HG03103 (cell line): Measurements from ENCODE around the gene TMEM179B.
"Not testable (repeated sequence)": the region's sequence is repeated elsewhere in the genome, so short reads cannot be mapped to it uniquely, and the experiment has no call there.

ENCODE experiments used
- ATAC-seq: cut with Tn5 transposase; IDR thresholded peaks from one replicate; pipeline ENCODE4 v1.9.1; 2021; ENCODE audit warnings: low read depth; ENCODE audit not compliant: unreplicated experiment

TMEM179B gene

GRCh38 chr11:62787005-62787759 lies at the start of gene TMEM179B:
TMEM179B (plus strand) TSS chr11:62787402; CDS start chr11:62787432, 30 bp downstream.
- peak; percentile 56 for ATAC-seq

DNA sequence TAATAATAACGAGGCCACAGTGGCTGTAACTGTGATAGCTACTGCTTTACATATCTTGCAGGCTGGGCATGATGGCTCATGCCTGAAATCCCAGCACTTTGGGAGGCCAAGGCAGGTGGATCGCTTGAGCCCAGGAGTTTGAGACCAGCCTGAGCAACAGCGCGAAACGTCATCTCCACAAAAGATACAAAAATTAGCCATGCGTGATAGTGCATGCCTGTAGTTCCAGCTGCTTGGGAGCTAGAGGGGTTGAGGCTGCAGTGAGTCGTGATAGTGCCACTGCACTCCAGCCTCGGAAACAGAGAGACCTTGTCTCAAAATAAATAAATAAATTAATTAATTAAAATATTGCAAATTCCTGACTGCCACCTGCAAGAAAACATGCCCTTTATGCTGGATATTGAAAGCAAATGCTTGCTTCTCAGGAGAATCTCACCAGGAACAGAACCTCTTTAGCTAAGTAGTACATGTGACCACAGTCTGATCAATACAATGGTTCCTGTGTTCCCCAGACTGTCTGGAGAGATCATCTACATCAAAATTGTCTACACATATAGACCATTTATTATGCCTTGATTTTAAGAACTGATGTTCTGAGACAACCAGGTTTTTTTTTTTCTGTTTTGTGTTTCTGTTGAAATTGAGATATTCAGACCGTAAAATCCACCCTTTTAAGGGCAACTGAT lies 39.6 kb upstream of the TMEM179B start:
- ATAC-seq, result no peak

GRCh38 chr11:62749931-62750330 lies 37.3 kb upstream of the TMEM179B start:
- not testable (repeated sequence) for ATAC-seq

GRCh38 chr11:62752177-62752785 lies 34.9 kb upstream of the TMEM179B start:
- no peak for ATAC-seq

DNA sequence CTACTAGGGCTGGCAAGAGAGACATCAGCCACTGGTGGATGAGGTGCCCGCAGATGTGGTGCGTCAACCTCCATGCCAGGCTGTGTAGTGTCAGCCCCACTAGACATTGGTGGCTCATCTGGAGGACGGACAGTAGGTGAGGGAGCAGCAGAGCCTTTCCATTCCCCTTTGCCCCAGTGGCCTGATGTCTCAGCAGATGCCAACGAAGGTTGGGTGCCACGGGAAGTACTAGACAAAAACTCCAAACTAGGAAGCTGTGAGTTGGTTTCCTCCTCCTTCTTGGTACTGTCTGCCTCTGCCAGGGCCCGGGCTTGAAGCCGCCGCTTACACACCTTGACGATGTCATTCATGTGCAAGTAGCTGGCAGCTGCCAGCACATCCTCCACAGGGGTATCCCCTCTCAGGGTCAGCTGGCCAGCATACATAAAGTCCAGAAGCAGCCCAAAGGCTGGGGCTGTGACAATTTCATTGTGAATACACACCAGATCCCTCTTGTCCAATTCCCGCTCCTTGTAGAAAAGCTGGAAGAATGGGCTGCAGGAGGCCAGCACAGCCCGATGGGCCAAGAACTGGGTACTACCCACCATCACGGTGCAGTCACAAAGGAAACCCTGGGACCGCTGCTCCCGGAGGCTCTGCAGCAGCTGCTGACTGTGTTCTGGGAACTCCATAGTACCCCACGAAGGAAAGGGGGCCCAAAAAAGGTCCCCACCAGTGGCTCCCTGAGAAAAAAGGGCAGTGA lies 34.0 kb upstream of the TMEM179B start:
- ATAC-seq, result no peak

GRCh38 chr11:62753736-62754603 lies 33.2 kb upstream of the TMEM179B start, which contains the start of gene ZBTB3:
ZBTB3 (minus strand) TSS chr11:62754160; CDS start chr11:62753664, 496 bp downstream.
- peak; percentile 91 for ATAC-seq

- no peak for ATAC-seq
Observed at GRCh38 chr11:62755086-62755615, 32.1 kb upstream of the TMEM179B start.

- no peak for ATAC-seq
Observed at GRCh38 chr11:62757846-62758788, 29.1 kb upstream of the TMEM179B start.

DNA sequence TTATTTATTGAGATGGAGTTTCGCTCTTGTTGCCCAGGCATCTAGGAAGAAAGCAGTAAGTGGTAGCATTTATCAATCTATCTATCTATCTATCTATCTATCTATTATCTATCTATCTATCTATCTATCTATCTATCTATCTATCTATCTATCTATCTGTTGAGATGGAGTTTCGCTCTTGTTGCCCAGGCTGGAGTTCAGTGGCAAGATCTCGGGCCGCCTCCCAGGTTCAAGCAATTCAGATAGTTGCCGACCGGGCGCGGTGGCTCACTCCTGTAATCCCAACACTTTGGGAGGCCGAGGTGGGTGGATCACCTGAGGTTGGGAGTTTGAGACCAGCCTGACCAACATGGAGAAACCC lies 26.4 kb upstream of the TMEM179B start:
- ATAC-seq, result not testable (repeated sequence)

DNA sequence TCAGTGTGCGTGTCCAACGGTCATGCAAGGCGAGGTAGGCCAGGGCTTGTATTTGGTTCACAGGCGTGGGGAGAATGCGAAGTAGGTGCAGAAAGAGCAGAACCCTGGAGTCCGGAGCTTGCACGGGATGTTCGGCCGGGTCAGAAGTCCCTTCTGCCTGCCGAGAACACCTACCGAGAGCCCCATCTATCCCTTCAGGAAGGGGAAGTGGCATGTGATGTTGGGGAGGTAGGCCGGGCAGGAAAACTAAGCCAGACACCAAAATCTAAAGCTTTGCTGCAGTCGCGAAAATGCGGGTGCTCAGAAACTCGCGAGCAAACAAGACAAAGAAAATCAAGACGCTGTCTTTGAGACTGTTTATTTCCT lies 16.4 kb upstream of the TMEM179B start:
- ATAC-seq, result peak; percentile 7

DNA sequence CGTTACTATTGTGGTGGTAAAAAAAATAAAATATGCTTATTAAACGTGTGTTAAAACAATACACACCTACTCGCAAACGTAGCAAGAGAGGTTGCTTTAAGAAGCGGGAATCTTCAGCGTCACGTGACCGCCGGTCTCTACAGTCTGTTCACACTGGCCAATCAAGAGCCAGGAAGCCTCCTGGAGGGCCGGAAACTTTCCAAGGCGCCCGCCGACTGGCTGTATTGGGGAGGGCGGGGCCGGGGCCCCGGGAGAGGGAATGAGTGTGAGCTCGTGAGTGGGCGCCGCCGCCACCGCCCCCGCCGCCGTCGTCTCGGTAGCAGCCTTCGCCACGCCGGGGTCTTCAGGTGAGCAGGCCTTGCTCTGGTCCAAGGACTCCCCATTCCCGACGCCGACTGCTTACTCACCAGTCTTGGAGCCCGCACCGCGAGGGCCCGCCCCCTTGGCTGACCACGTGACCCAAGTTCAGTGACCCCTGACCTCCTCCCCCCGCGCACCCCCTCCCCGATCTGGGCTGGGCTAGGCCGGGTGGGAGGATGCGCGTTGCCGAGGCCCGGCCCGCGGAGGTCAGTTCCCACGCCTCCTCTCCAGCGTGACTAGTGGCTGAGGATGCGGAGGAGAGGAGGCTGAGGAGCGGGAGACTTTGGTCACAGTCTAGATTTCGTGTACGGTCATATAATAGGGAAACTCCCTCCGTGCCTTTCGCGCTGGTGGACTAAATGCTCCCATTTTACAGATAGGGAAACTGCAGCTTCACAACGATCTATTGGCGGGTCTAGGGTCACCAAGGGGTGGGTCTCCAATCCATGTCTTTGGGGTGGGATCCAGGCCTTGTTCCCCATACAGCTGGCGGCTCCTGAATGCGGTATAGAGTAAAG lies 15.8 kb upstream of the TMEM179B start, which contains the start of gene TAF6L:
TSS of gene TAF6L (plus strand) at position 253 of the 878 bp plus-strand sequence. CDS start 4,388 bp downstream, outside the sequence.
- ATAC-seq, result peak; percentile 58

DNA sequence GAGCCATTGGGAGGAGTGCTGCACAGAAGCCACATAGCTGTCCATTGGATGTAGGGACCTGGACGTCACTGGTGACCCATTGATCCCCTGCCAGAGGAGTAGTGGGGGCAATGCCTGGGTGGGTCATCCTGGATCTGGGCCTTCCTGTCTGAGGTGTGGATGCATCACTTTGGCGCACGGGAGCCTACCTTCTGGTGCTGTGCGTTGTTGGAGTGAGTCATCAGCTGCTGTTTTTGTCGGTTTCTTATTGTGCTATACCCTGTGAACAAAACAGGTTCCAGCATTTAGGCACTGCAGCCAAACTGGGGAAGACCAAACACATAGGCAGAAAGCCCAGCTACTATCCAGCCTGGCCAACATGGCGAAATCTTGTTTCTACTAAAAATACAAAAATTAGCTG lies 12.8 kb upstream of the TMEM179B start:
- no peak for ATAC-seq

DNA sequence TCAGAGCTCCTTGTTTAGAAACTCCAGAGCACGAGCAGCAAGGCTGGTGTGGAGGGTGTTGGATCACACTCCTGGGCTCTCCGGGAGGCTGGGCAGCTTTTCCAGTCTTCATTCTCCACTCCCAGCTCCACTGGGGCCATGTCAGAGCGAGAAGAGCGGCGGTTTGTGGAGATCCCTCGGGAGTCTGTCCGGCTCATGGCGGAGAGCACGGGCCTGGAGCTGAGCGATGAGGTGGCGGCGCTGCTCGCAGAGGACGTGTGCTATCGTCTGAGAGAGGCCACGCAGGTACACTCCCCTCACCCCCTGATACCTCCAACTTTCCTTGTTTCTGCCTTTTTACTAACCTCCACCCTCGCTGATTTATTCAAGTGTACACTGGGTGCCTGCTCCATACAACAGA lies 11.6 kb upstream of the TMEM179B start:
- no peak for ATAC-seq

- ATAC-seq, result no peak
Observed at GRCh38 chr11:62777389-62777788, 9.8 kb upstream of the TMEM179B start.

- ATAC-seq, result no peak
Observed at GRCh38 chr11:62778441-62778840, 8.8 kb upstream of the TMEM179B start.

DNA sequence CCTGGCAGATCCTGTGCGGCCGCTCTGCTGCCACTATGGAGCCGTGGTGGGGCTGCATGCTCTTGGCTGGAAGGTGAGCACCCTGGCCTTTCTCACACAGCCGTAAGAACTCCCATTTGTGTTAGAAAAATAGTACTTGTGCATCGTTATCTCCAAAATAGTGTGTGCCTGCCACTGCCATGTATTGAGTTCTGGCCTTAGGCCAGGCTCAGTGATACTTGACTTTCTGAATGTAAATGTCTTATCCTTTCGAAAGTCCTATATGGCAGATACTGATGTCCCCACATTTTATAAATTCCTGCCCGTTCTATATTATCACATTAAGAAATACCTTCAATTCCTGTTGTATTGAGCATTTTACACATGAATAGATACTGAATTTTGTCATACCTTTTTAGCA lies 4.4 kb upstream of the TMEM179B start:
- no peak for ATAC-seq

DNA sequence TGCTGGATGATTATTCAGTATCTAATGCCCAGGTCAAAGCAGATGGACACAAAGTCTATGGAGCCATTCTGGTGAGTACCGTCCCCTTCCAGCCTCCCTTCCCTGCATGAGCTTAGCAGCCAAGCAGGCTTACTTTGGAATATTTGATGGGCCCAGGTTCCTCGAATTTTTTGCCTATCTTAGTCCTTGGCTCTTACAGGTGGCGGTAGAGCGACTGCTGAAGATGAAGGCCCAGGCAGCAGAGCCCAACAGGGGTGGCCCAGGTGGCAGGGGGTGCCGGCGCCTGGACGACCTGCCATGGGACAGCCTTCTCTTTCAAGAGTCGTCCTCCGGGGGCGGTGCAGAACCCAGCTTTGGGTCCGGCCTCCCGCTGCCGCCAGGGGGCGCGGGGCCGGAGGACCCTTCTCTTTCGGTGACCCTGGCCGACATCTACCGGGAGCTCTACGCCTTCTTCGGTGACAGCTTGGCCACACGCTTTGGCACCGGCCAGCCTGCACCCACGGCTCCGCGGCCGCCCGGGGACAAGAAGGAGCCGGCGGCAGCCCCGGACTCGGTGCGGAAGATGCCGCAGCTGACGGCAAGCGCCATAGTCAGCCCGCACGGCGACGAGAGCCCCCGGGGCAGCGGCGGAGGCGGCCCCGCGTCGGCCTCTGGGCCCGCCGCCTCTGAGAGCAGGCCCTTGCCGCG lies 741 bp upstream of the TMEM179B start:
- ATAC-seq, result peak; percentile 37
